Activated CD4-positive, alpha-beta T cell treated with anti-CD3 and anti-CD28 coated beads, Interleukin-2, amount 10 ng/mL, durations not matched to agents 7 days and 5 days (primary cell): ENCODE measurements around the gene GPHA2. TPM values are rescaled to one million over a fixed set of nuclear protein-coding genes. Genes with fewer than 3 reads are reported as not detected.

Experiments
- CTCF ChIA-PET: fragments of 350-600 bp; sonication (Branson Sonifier 250); formaldehyde crosslinking; loops from one replicate; lab custom pipeline; 2021; ENCODE audit warnings: antibody characterized with exemption; lab: Charles Lee
- POLR2A ChIA-PET: fragments of 350-600 bp; sonication (Branson Sonifier 250); formaldehyde crosslinking; loops from one replicate; lab custom pipeline; 2021; ENCODE audit warnings: antibody characterized with exemption; lab: Charles Lee
- DNase-seq: peaks from one replicate; pipeline ENCODE4 v3.0.0-alpha.2; 2020
- H3K27ac Mint-ChIP-seq: one replicate; pipeline ENCODE4 v1.8.0; 2021; ENCODE audit warnings: mild to moderate bottlenecking, moderate library complexity, mixed read lengths
- H3K27me3 Mint-ChIP-seq: one replicate; pipeline ENCODE4 v1.8.0; 2021; ENCODE audit warnings: mixed read lengths
- H3K36me3 Mint-ChIP-seq: one replicate; pipeline ENCODE4 v1.8.0; 2021; ENCODE audit warnings: low read depth, mixed read lengths
- H3K4me1 Mint-ChIP-seq: one replicate; pipeline ENCODE4 v1.8.0; 2021; ENCODE audit warnings: mixed read lengths
- H3K4me3 Mint-ChIP-seq: one replicate; pipeline ENCODE4 v1.8.0; 2021; ENCODE audit warnings: mild to moderate bottlenecking, moderate library complexity, mixed read lengths
- H3K9me3 Mint-ChIP-seq: one replicate; pipeline ENCODE4 v1.8.0; 2021; ENCODE audit warnings: mixed read lengths
- total RNA-seq, 2 experiments: library from RNA; stranded (reverse); gene quantifications; one replicate each; pipeline ENCODE4 v1.2.3, GENCODE V29; 2021

GPHA2 gene
- total RNA-seq, 2 experiments from 2014 or later = not detected

GRCh38 chr11:64925536-64926436, 9.9 kb downstream of the GPHA2 start:
- Mint-ChIP-seq H3K4me3 (peak overlapping the region; percentile 86), H3K4me1 (peaks cover 16% of the 10 kb centered on the region), H3K9me3 (no peaks in the 10 kb centered on the region), H3K27ac (no peak overlapping the region), H3K36me3 (peaks cover 3% of the 10 kb centered on the region), H3K27me3 (no peaks in the 10 kb centered on the region)
- POLR2A ChIA-PET = no interaction called here
- CTCF ChIA-PET = interaction anchor here (0.8 kb wide), 1 partner anchor 82 kb away, joined by 4 read pairs; the partner anchor contains the start of gene CDC42BPG
- DNase-seq = no peak

DNA sequence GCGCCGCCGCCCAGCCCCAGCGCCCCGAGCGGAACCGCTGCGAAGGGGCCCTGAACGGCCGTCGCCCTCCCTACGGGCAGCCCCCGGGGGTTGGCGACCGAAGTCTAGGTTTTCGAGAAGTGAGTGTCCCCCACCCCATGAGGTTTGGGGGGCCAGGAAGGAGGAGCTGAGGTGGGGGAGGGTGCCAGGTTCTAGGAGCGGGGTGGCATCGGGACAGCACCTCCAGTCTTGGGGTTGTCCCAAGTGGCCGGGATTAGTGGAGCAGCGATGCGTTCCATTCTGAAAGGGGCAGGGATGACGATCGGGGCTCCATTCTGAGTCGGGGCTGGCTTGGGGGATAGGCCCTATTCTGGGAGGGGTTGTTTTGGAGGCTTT, 10.8 kb downstream of the GPHA2 start:
- H3K9me3 Mint-ChIP-seq = no peaks in the 10 kb centered on the region
- H3K36me3 Mint-ChIP-seq = no peaks in the 10 kb centered on the region
- peak overlapping the region; percentile 57 for H3K27ac Mint-ChIP-seq
- CTCF ChIA-PET = no interaction called here
- peak overlapping the region; percentile 86 for H3K4me3 Mint-ChIP-seq
- no peak for DNase-seq
- H3K4me1 Mint-ChIP-seq = peaks cover 16% of the 10 kb centered on the region
- POLR2A ChIA-PET = no interaction called here
- H3K27me3 Mint-ChIP-seq = no peaks in the 10 kb centered on the region

DNA sequence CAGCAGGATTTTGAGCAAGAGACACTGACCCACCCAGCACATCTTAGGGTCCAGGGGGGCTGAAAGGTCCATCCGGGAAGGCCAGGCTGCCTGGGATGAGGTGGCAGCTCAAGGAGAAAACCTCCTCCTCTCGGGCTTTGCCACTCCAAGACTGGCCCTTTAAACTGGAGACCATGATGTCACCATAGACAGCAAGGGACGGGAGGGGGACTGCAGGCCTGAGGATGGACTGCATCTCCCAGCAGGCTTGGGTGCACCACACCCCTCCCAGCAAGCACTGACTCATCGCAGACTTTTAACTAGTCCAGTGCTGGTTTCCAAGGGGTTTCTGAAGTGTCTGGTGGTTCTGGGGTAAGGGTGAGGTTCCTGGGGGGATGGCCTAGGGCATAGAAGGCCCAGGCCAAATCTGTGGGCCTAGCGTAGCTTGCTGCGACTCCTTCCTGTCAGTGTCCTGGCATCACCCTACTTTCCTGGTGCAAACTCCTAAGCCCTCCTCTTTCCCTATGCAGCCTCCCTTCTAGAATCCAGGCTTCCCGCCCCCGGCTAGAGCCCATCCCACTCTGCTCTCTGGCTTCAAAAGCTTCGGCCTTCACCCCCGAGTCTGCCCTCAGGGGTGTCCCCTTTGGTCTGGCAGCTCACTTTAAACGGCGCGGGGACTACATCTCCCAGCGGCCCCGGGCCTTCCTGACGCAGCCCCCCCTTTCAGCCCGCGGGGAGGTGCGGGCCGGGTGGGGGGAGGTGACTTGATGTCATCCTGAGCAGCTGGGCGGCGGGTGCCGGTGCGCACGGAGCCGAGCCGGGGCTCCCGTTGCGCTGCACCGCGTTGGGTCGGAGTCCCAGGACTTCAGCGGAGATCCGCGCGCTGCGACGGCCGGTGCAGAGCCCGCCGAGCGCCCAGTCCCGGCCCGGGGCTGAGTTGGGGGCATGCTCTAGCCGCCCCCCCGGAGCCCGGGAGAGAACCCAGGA, 11.5 kb downstream of the GPHA2 start, which contains the start of gene PPP2R5B:
Gene PPP2R5B (plus strand): TSS at position 746 of the 966 bp plus-strand sequence. CDS start 1,046 bp downstream, outside the sequence.
- Mint-ChIP-seq H3K36me3 (no peaks in the 10 kb centered on the region), H3K4me3 (peak within 1 kb of the TSS; percentile 86)

GRCh38 chr11:64923151-64923661, 12.5 kb downstream of the GPHA2 start:
- Mint-ChIP-seq H3K4me1 (peaks cover 18% of the 10 kb centered on the region), H3K4me3 (no peak overlapping the region), H3K27me3 (no peaks in the 10 kb centered on the region), H3K36me3 (no peaks in the 10 kb centered on the region), H3K27ac (peak overlapping the region; percentile 100), H3K9me3 (no peaks in the 10 kb centered on the region)
- ChIA-PET CTCF (interaction anchor here (1.3 to 1.5 kb wide), 3 partner anchors 24 to 91 kb away, joined by 3 to 5 read pairs (median 4); partner anchors contain the start of gene ARL2), POLR2A (no interaction called here)
- no peak for DNase-seq

More for the DNA sequence above, 11.5 kb downstream of the GPHA2 start, which contains the start of gene PPP2R5B:
- ChIA-PET POLR2A (interaction anchor here (0.7 kb wide), 1 partner anchor 211 kb away, joined by 3 read pairs; no protein-coding TSS in a partner anchor), CTCF (interaction anchor here (0.5 to 1.5 kb wide), 4 partner anchors 25 to 89 kb away, joined by 3 to 5 read pairs (median 3); no protein-coding TSS in a partner anchor)
- DNase-seq = peak; percentile 93
- H3K27me3 Mint-ChIP-seq = no peaks in the 10 kb centered on the region
- no peaks in the 10 kb centered on the region for H3K9me3 Mint-ChIP-seq
- H3K27ac Mint-ChIP-seq = peak within 1 kb of the TSS; percentile 100
- H3K4me1 Mint-ChIP-seq = peaks cover 16% of the 10 kb centered on the region

- CTCF ChIA-PET = interaction anchor here (1.0 kb wide), 1 partner anchor 21 kb away, joined by 5 read pairs; no protein-coding TSS in a partner anchor
- H3K36me3 Mint-ChIP-seq = no peaks in the 10 kb centered on the region
- no peak overlapping the region for H3K27ac Mint-ChIP-seq
- no peak overlapping the region for H3K4me3 Mint-ChIP-seq
- H3K4me1 Mint-ChIP-seq = peaks cover 28% of the 10 kb centered on the region
- no peaks in the 10 kb centered on the region for H3K27me3 Mint-ChIP-seq
- no peaks in the 10 kb centered on the region for H3K9me3 Mint-ChIP-seq
- DNase-seq = no peak
- POLR2A ChIA-PET = no interaction called here
Measured at GRCh38 chr11:64921384-64921783, 14.3 kb downstream of the GPHA2 start.

- Mint-ChIP-seq H3K36me3 (no peaks in the 10 kb centered on the region), H3K9me3 (no peaks in the 10 kb centered on the region), H3K27ac (no peak overlapping the region), H3K27me3 (no peaks in the 10 kb centered on the region), H3K4me3 (no peak overlapping the region), H3K4me1 (peaks cover 35% of the 10 kb centered on the region)
- ChIA-PET CTCF (no interaction called here), POLR2A (no interaction called here)
- DNase-seq = no peak
Measured at GRCh38 chr11:64920124-64920523, 15.6 kb downstream of the GPHA2 start.

GRCh38 chr11:64919627-64920026, 16.1 kb downstream of the GPHA2 start:
- no peak overlapping the region for H3K4me3 Mint-ChIP-seq
- DNase-seq = no peak
- H3K9me3 Mint-ChIP-seq = no peaks in the 10 kb centered on the region
- H3K27me3 Mint-ChIP-seq = no peaks in the 10 kb centered on the region
- H3K27ac Mint-ChIP-seq = no peak overlapping the region
- POLR2A ChIA-PET = no interaction called here
- CTCF ChIA-PET = interaction anchor here (0.6 kb wide), 2 partner anchors 59 to 155 kb away, joined by 3 read pairs; no protein-coding TSS in a partner anchor
- peaks cover 34% of the 10 kb centered on the region for H3K4me1 Mint-ChIP-seq
- no peaks in the 10 kb centered on the region for H3K36me3 Mint-ChIP-seq

- Mint-ChIP-seq H3K4me1 (peaks cover 25% of the 10 kb centered on the region), H3K27ac (peak overlapping the region; percentile 97), H3K4me3 (peak overlapping the region; percentile 85), H3K9me3 (no peaks in the 10 kb centered on the region), H3K27me3 (no peaks in the 10 kb centered on the region), H3K36me3 (no peaks in the 10 kb centered on the region)
- DNase-seq = no peak
- ChIA-PET CTCF (interaction anchor here (1.1 to 1.7 kb wide), 2 partner anchors 9 to 22 kb away, joined by 3 to 4 read pairs; no protein-coding TSS in a partner anchor), POLR2A (no interaction called here)
Measured at GRCh38 chr11:64918017-64918416, 17.7 kb downstream of the GPHA2 start.

DNA sequence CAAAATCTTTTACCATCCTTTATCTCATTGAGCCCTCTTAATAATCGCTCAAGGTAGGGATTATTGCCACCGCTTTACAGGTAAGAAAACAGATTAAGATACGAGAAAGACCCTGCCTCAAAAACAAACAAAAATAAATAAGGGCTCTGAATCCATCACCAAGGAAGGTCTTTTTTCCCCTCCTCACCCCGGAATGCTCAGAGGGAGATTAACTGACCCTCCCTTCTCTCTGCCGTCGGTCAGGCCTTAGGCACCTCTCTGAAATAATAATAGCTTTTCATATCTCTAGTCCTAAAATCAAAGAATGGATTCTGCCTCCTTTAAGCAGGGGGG, 18.1 kb downstream of the GPHA2 start:
- ChIA-PET CTCF (interaction anchor here (1.1 to 1.7 kb wide), 2 partner anchors 10 to 21 kb away, joined by 3 to 4 read pairs; no protein-coding TSS in a partner anchor), POLR2A (no interaction called here)
- Mint-ChIP-seq H3K4me1 (peaks cover 25% of the 10 kb centered on the region), H3K36me3 (no peaks in the 10 kb centered on the region), H3K27me3 (no peaks in the 10 kb centered on the region), H3K9me3 (no peaks in the 10 kb centered on the region), H3K27ac (peak overlapping the region; percentile 97), H3K4me3 (peak overlapping the region; percentile 85)
- no peak for DNase-seq

DNA sequence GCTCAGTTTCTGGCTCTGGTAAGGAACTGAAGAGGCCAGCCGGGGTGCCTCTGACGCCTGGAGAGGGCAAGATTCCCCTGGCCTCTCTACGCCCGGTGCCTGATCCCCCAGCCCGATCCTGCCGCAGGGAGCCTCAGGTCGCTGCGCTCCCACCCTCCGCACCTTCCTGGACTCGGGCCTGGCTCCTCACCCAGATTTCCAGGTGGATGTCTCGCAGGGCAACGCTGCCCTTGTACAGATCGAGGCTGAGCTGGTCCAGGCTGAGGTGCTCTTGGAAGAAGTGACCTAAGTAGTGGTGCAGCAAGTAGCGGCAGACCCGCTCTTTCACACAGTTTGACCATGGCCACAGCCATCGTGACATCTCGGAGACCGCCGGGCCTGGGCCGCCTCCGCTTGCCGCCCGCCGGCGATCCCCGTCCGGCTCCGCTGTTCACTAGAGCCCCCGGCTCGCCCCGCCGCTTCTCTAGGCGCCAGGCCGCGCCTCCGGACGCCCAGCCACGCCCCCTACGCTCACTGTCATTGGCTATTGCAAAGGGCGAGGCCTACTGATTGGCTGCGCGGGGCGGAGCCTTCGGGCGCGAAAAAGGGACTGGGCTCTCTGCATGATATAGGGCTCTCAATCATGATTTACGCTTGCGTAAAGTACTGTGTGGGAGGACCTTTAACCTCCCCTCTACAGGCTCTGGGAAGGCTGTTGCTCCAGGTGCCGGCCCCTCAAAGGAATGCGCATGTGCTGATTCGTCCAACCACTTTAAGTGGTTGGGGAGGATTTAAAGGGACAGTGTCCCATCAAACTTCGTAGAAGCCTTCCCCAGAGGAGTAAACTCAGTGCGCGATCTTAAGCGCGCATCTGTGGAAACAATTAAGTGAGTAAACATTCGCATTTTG, 18.7 kb downstream of the GPHA2 start, which contains the start of gene ATG2A:
Gene ATG2A (minus strand): TSS at position 435 of the 888 bp plus-strand sequence. CDS start 74 bp downstream, at position 361.
- Mint-ChIP-seq H3K27me3 (no peaks in the 10 kb centered on the region), H3K36me3 (no peaks in the 10 kb centered on the region), H3K4me1 (peaks cover 25% of the 10 kb centered on the region), H3K27ac (peak within 1 kb of the TSS; percentile 97), H3K9me3 (no peaks in the 10 kb centered on the region), H3K4me3 (peak within 1 kb of the TSS; percentile 85)
- DNase-seq = peak; percentile 99
- POLR2A ChIA-PET = no interaction called here
- CTCF ChIA-PET = interaction anchor here (1.1 to 1.5 kb wide), 3 partner anchors 10 to 97 kb away, joined by 3 to 6 read pairs (median 4); partner anchors contain the start of gene ARL2
